CD14-positive monocyte (primary cell): ENCODE results near the gene ERC1. TPM values are rescaled to one million over a fixed set of nuclear protein-coding genes. Genes with fewer than 3 reads are reported as not detected.

Source experiments
- DNase-seq, 3 donors: peaks; one replicate each; pipeline ENCODE4 v3.0.0-alpha.2; 2011 to 2022
- H2AFZ ChIP-seq: 2 replicates; pipeline ENCODE4 v1.6.0; 2012; ENCODE audit warnings: mild to moderate bottlenecking, low read depth, low read length, inconsistent platforms; ENCODE audit not compliant: insufficient read depth, poor library complexity, severe bottlenecking
- H3K27ac ChIP-seq, 2 donors: 1 replicate in 1 of 2; 2 replicates in 1 of 2; pipeline ENCODE4 v1.5.1; 2012 to 2013; ENCODE audit warnings: low read length in 2 of 2, control low read depth in 1 of 2, inconsistent platforms in 1 of 2, low read depth in 1 of 2, mild to moderate bottlenecking in 1 of 2
- H3K27me3 ChIP-seq, 2 donors: one replicate each; pipeline versions ENCODE4 v1.6.0 to v1.6.1; 2011 to 2013; ENCODE audit warnings: low read length in 2 of 2; ENCODE audit not compliant: control insufficient read depth in 2 of 2, insufficient read depth in 2 of 2
- H3K36me3 ChIP-seq, 2 donors: replicated peaks in 1 of 2; 1 replicate in 1 of 2; 2 replicates in 1 of 2; pipeline versions ENCODE4 v1.5.1 to v1.6.1; 2012 to 2013; ENCODE audit warnings: low read length in 2 of 2, control low read depth in 1 of 2, inconsistent platforms in 1 of 2, mild to moderate bottlenecking in 1 of 2; ENCODE audit not compliant: insufficient read depth in 2 of 2, control insufficient read depth in 1 of 2
- H3K4me1 ChIP-seq, 2 donors: 1 replicate in 1 of 2; 2 replicates in 1 of 2; pipeline versions ENCODE4 v1.5.1 to v1.6.1; 2012 to 2013; ENCODE audit warnings: low read length in 2 of 2, control low read depth in 1 of 2, inconsistent platforms in 1 of 2, mild to moderate bottlenecking in 1 of 2, moderate library complexity in 1 of 2; ENCODE audit not compliant: insufficient read depth in 2 of 2, control insufficient read depth in 1 of 2
- H3K4me2 ChIP-seq: replicated peaks from 2 replicates; pipeline ENCODE3; 2012; ENCODE audit warnings: low read length, moderate library complexity, mild to moderate bottlenecking; ENCODE audit not compliant: poor library complexity, severe bottlenecking; ENCODE audit errors: extremely low read depth
- H3K4me3 ChIP-seq, 3 experiments: fragments of 200-600 bp in 1 of 3; sonication (generic) in 1 of 3; replicated peaks in 1 of 3; 1 replicate in 2 of 3; 2 replicates in 1 of 3; pipeline ENCODE4 v1.5.1; 2011 to 2013; ENCODE audit warnings: low read length in 3 of 3, mild to moderate bottlenecking in 3 of 3, control low read depth in 2 of 3, low read depth in 2 of 3, inconsistent platforms in 1 of 3, moderate library complexity in 1 of 3
- H3K79me2 ChIP-seq: 2 replicates; pipeline ENCODE4 v1.6.0; 2012; ENCODE audit warnings: mild to moderate bottlenecking, control low read depth, inconsistent platforms, low read length, moderate library complexity; ENCODE audit not compliant: insufficient read depth
- H3K9ac ChIP-seq: 2 replicates; pipeline ENCODE4 v1.6.0; 2017; ENCODE audit warnings: low read length, mild to moderate bottlenecking; ENCODE audit not compliant: insufficient read depth, poor library complexity, severe bottlenecking
- H3K9me3 ChIP-seq, 2 donors: replicated peaks in 1 of 2; 1 replicate in 1 of 2; 2 replicates in 1 of 2; pipeline versions ENCODE4 v1.5.1 to v1.6.1; 2012 to 2013; ENCODE audit warnings: low read length in 2 of 2, control low read depth in 1 of 2; ENCODE audit not compliant: control insufficient read depth in 1 of 2, insufficient read depth in 1 of 2
- H4K20me1 ChIP-seq: 2 replicates; pipeline ENCODE4 v1.6.0; 2012; ENCODE audit warnings: mild to moderate bottlenecking, low read length, control low read depth, moderate library complexity; ENCODE audit not compliant: insufficient read depth
- H3K27ac Mint-ChIP-seq, 7 donors: one replicate each; pipeline ENCODE4 v1.8.0; 2020; ENCODE audit warnings: mild to moderate bottlenecking in 7 of 7, mixed read lengths in 7 of 7, moderate library complexity in 6 of 7, inconsistent platforms in 2 of 7
- H3K27me3 Mint-ChIP-seq, 3 donors: one replicate each; pipeline ENCODE4 v1.8.0; 2021 to 2022; ENCODE audit warnings: low read depth in 3 of 3, mild to moderate bottlenecking in 3 of 3, mixed read lengths in 3 of 3, moderate library complexity in 3 of 3, inconsistent platforms in 1 of 3
- H3K36me3 Mint-ChIP-seq, 2 donors: one replicate each; pipeline ENCODE4 v1.8.0; 2020; ENCODE audit warnings: mixed read lengths in 2 of 2, inconsistent platforms in 1 of 2, mild to moderate bottlenecking in 1 of 2
- H3K4me1 Mint-ChIP-seq: one replicate; pipeline ENCODE4 v1.8.0; 2020; ENCODE audit warnings: mild to moderate bottlenecking, mixed read lengths
- H3K4me3 Mint-ChIP-seq, 2 donors: one replicate each; pipeline ENCODE4 v1.8.0; 2020; ENCODE audit warnings: mild to moderate bottlenecking in 2 of 2, mixed read lengths in 2 of 2, moderate library complexity in 1 of 2
- H3K9me3 Mint-ChIP-seq, 7 donors: one replicate each; pipeline ENCODE4 v1.8.0; 2020 to 2022; ENCODE audit warnings: mixed read lengths in 7 of 7, mild to moderate bottlenecking in 6 of 7, moderate library complexity in 6 of 7, inconsistent platforms in 2 of 7
- CTCF ChIP-seq: fragments of 200-600 bp; IDR thresholded peaks from one replicate; pipeline ENCODE4 v1.8.0; 2022; ENCODE audit warnings: antibody characterized with exemption, mild to moderate bottlenecking
- WGBS: methylation state at CpG from one replicate; pipeline ENCODE4 v1.1.5; 2013; ENCODE audit warnings: missing lambda C conversion rate; ENCODE audit not compliant: insufficient coverage; 5-methylcytosine and 5-hydroxymethylcytosine counted together
- intact Hi-C, 2 donors: fragments of 100-400 bp; cut with micrococcal nuclease; formaldehyde crosslinking; loops; one replicate each; pipeline versions ENCODE4 v1.15.0 to v1.15.1; 2023
- polyA plus RNA-seq, 3 donors: library from polyadenylated mRNA; depleted of rRNA in 1 of 3; unstranded in 2 of 3; stranded (reverse) in 1 of 3; fragments of 300-500 nt in 2 of 3; fragments of >200 nt in 1 of 3; fragmentation: Illumina TruSeq in 2 of 3; gene quantifications; 1 replicate in 2 of 3; 2 replicates in 1 of 3; pipeline ENCODE4 v1.2.3, GENCODE V29; 2012 to 2021

Gene ERC1
- polyA plus RNA-seq, 3 donors = 4.0 to 14.3 (median 5.1) TPM

DNA sequence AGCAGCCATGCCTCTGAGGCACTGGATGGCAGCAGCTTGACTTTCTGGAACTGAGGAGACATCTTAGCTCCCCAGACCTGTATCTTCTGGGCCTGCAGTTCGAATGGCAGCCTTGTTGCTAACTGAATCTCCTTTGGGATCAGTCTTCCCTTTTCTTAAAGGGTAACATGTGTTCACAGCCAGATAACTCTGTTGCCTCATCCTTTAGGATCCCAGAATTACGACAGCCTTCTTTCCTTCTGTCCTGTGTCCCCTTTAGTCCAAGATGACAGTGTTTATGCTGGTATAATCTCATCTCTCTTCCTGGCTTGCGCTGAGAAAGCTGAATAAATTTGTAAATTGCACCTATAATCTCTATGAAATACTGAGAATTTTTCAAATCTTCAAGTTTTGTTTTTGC lies 9.1 kb upstream of the ERC1 start:
- no peak overlapping the region for H3K4me2 ChIP-seq
- H3K79me2 ChIP-seq = no peaks in the 10 kb centered on the region
- no peak overlapping the region for H3K9ac ChIP-seq
- no peaks in the 10 kb centered on the region for H3K9me3 ChIP-seq
- H4K20me1 ChIP-seq = no peaks in the 10 kb centered on the region
- peaks cover 0 to 7% (median 0%) of the 10 kb centered on the region in 7 donors for H3K9me3 Mint-ChIP-seq
- no peak overlapping the region for H3K27ac Mint-ChIP-seq
- no peaks in the 10 kb centered on the region for H3K36me3 ChIP-seq
- H3K4me1 ChIP-seq = peaks cover 3 to 5% of the 10 kb centered on the region in 2 donors
- H3K4me1 Mint-ChIP-seq = peaks cover 6% of the 10 kb centered on the region
- no peak overlapping the region for H2AFZ ChIP-seq
- H3K4me3 ChIP-seq = no peak overlapping the region
- H3K27ac ChIP-seq = no peak overlapping the region
- TF ChIP-seq CTCF = no peak
- H3K27me3 ChIP-seq = no peaks in the 10 kb centered on the region
- H3K36me3 Mint-ChIP-seq = peaks cover 2 to 5% of the 10 kb centered on the region in 2 donors
- DNase-seq = no peak
- 44% methylated on average over 1 of the region's 3 CpGs for WGBS
- H3K4me3 Mint-ChIP-seq = no peak overlapping the region
- intact Hi-C loops = no loop called here
- peaks cover 0 to 3% (median 0%) of the 10 kb centered on the region in 3 donors for H3K27me3 Mint-ChIP-seq

GRCh38 chr12:988646-989045 lies 2.4 kb upstream of the ERC1 start:
- no peak for TF ChIP-seq CTCF
- H3K27ac Mint-ChIP-seq = peak overlapping the region in 3 of 7 donors; percentile 31 to 68 (median 37)
- Histone ChIP-seq H2AFZ (peak overlapping the region; percentile 30), H4K20me1 (no peaks in the 10 kb centered on the region), H3K27ac (no peak overlapping the region), H3K4me3 (no peak overlapping the region), H3K79me2 (peaks cover 41% of the 10 kb centered on the region), H3K9ac (no peak overlapping the region), H3K4me2 (no peak overlapping the region), H3K36me3 (no peaks in the 10 kb centered on the region), H3K9me3 (no peaks in the 10 kb centered on the region), H3K4me1 (peaks cover 29 to 33% of the 10 kb centered on the region in 2 donors), H3K27me3 (no peaks in the 10 kb centered on the region)
- intact Hi-C loops = loop anchor here (5.0 kb wide), 2 partner anchors 36 to 41 kb away; partner anchors contain the start of gene RAD52 (in 1 of the 2)
- DNase-seq = no peak
- H3K9me3 Mint-ChIP-seq = no peaks in the 10 kb centered on the region
- H3K27me3 Mint-ChIP-seq = peaks cover 0 to 3% (median 2%) of the 10 kb centered on the region in 3 donors
- 80% methylated on average over 1 of the region's 4 CpGs for WGBS
- peaks cover 8 to 9% of the 10 kb centered on the region in 2 donors for H3K36me3 Mint-ChIP-seq
- peaks cover 38% of the 10 kb centered on the region for H3K4me1 Mint-ChIP-seq
- H3K4me3 Mint-ChIP-seq = no peak overlapping the region
